B cell (primary cell): ENCODE results near the gene NDUFAF7. TPM values are rescaled to one million over a fixed set of nuclear protein-coding genes. Genes with fewer than 3 reads are reported as not detected.
A peak's percentile ranks its signal among the peaks of the same experiment; 100 is the strongest.

ENCODE experiments used
- ATAC-seq: fragments of 200-7000 bp; cut with Tn5 transposase; one replicate; pipeline ENCODE4 v1.10.0; 2021; ENCODE audit warnings: low read depth, mild to moderate bottlenecking, moderate number of reproducible peaks, moderate library complexity
- CTCF ChIA-PET: fragments of 350-600 bp; sonication (Branson Sonifier 250); formaldehyde crosslinking; loops from one replicate; lab custom pipeline; 2021; ENCODE audit warnings: antibody characterized with exemption, inconsistent platforms; lab: Charles Lee
- POLR2A ChIA-PET: fragments of 350-600 bp; sonication (Branson Sonifier 250); formaldehyde crosslinking; loops from one replicate; lab custom pipeline; 2021; ENCODE audit warnings: antibody characterized with exemption; lab: Charles Lee
- DNase-seq: peaks from one replicate; pipeline ENCODE4 v3.0.0; 2013
- H2AFZ ChIP-seq: 2 replicates; pipeline ENCODE4 v1.6.1; 2012; ENCODE audit warnings: mild to moderate bottlenecking, low read depth, low read length; ENCODE audit not compliant: insufficient read depth, poor library complexity, severe bottlenecking
- H3K27ac ChIP-seq, 2 donors: 1 replicate in 1 of 2; 2 replicates in 1 of 2; pipeline ENCODE4 v1.5.1; 2012 to 2013; ENCODE audit warnings: low read length in 2 of 2, mild to moderate bottlenecking in 2 of 2, moderate library complexity in 1 of 2
- H3K27me3 ChIP-seq, 4 experiments: fragments of 200-600 bp in 1 of 4; sonication (generic) in 1 of 4; replicated peaks in 1 of 4; 1 replicate in 2 of 4; 2 replicates in 2 of 4; pipeline versions ENCODE4 v1.6.1 to v1.7.0; 2013 to 2016; ENCODE audit warnings: low read length in 3 of 4, mild to moderate bottlenecking in 2 of 4, mixed read lengths in 1 of 4, moderate library complexity in 1 of 4; ENCODE audit not compliant: insufficient read depth in 4 of 4, control insufficient read depth in 3 of 4; ENCODE audit errors: control extremely low read depth in 1 of 4
- H3K36me3 ChIP-seq, 2 experiments: replicated peaks in 1 of 2; 1 replicate in 1 of 2; 2 replicates in 1 of 2; pipeline versions ENCODE4 v1.6.1 to v1.7.1; 2013; ENCODE audit warnings: low read length in 1 of 2; ENCODE audit not compliant: insufficient read depth in 2 of 2, control insufficient read depth in 1 of 2; ENCODE audit errors: control extremely low read depth in 1 of 2, extremely low read depth in 1 of 2
- H3K4me1 ChIP-seq, 2 donors: fragments of 200-600 bp in 1 of 2; sonication (generic) in 1 of 2; 1 replicate in 1 of 2; 2 replicates in 1 of 2; pipeline versions ENCODE4 v1.5.1 to v1.6.1; 2013 to 2017; ENCODE audit warnings: low read length in 2 of 2; ENCODE audit not compliant: control insufficient read depth in 2 of 2, insufficient read depth in 2 of 2
- H3K4me2 ChIP-seq: replicated peaks from 2 replicates; pipeline ENCODE3; 2012; ENCODE audit warnings: mild to moderate bottlenecking, low read depth, low read length; ENCODE audit not compliant: poor library complexity, severe bottlenecking
- H3K4me3 ChIP-seq, 5 experiments: fragments of 200-600 bp in 1 of 5; sonication (generic) in 1 of 5; 1 replicate in 3 of 5; 2 replicates in 2 of 5; pipeline versions ENCODE4 v1.5.1 to v1.7.0; 2011 to 2016; ENCODE audit warnings: low read length in 4 of 5, mild to moderate bottlenecking in 4 of 5, low read depth in 2 of 5, control low read depth in 1 of 5, moderate library complexity in 1 of 5; ENCODE audit not compliant: insufficient read depth in 1 of 5; ENCODE audit errors: control extremely low read depth in 1 of 5, extremely low read depth in 1 of 5
- H3K79me2 ChIP-seq: fragments of 200-600 bp; sonication (generic); one replicate; pipeline ENCODE4 v1.6.0; 2016; ENCODE audit warnings: low read length; ENCODE audit not compliant: control insufficient read depth, insufficient read depth
- H3K9ac ChIP-seq: fragments of 200-600 bp; sonication (generic); 2 replicates; pipeline ENCODE4 v1.6.1; 2017; ENCODE audit warnings: mild to moderate bottlenecking, low read length, moderate library complexity
- H3K9me3 ChIP-seq, 3 donors: one replicate each; pipeline versions ENCODE4 v1.6.1 to v1.7.1; 2013; ENCODE audit warnings: low read length in 2 of 3; ENCODE audit not compliant: control insufficient read depth in 2 of 3, insufficient read depth in 1 of 3; ENCODE audit errors: control extremely low read depth in 1 of 3
- H4K20me1 ChIP-seq: 2 replicates; pipeline ENCODE4 v1.6.0; 2012; ENCODE audit warnings: mild to moderate bottlenecking, low read length; ENCODE audit not compliant: insufficient read depth, control insufficient read depth, poor library complexity, severe bottlenecking
- H3K27ac Mint-ChIP-seq: one replicate; pipeline ENCODE4 v1.8.0; 2021; ENCODE audit warnings: mixed read lengths
- H3K27me3 Mint-ChIP-seq: one replicate; pipeline ENCODE4 v1.8.0; 2021; ENCODE audit warnings: mixed read lengths
- H3K4me1 Mint-ChIP-seq: one replicate; pipeline ENCODE4 v1.8.0; 2021; ENCODE audit warnings: mixed read lengths
- H3K4me3 Mint-ChIP-seq: one replicate; pipeline ENCODE4 v1.8.0; 2021; ENCODE audit warnings: mixed read lengths
- H3K9me3 Mint-ChIP-seq: one replicate; pipeline ENCODE4 v1.8.0; 2022; ENCODE audit warnings: mixed read lengths; ENCODE audit not compliant: insufficient read depth
- CTCF ChIP-seq: fragments of 200-600 bp; IDR thresholded peaks from one replicate; pipeline ENCODE4 v1.8.0; 2022; ENCODE audit warnings: antibody characterized with exemption, mild to moderate bottlenecking
- EZH2 ChIP-seq: IDR thresholded peaks from 2 replicates; pipeline ENCODE4 v1.6.1; 2012; ENCODE audit warnings: borderline replicate concordance, low read depth, mild to moderate bottlenecking, moderate library complexity, low read length; ENCODE audit not compliant: insufficient read depth, poor library complexity, severe bottlenecking
- WGBS: methylation state at CpG from one replicate; pipeline ENCODE4 v1.1.5; 2013; ENCODE audit warnings: missing lambda C conversion rate; ENCODE audit not compliant: insufficient coverage; 5-methylcytosine and 5-hydroxymethylcytosine counted together
- intact Hi-C: fragments of 100-400 bp; cut with micrococcal nuclease; formaldehyde crosslinking; loops from one replicate; pipeline ENCODE4 v1.10.0; 2022
- polyA plus RNA-seq: library from polyadenylated mRNA; depleted of rRNA; stranded (reverse); fragments of >200 nt; gene quantifications from 2 replicates; pipeline ENCODE4 v1.2.3, GENCODE V29; 2012
- total RNA-seq, 2 donors: library from RNA; stranded (reverse); fragments of 120-200 nt in 1 of 2; gene quantifications; 1 replicate in 1 of 2; 2 replicates in 1 of 2; pipeline versions ENCODE4 v1.2.3 to v1.2.4, GENCODE V29; 2013 to 2022

NDUFAF7 gene
- total and polyA plus RNA-seq, 2 donors (not counting 1 experiment from before 2014, with no cell fraction given) = 12.2 to 35.4 TPM

DNA sequence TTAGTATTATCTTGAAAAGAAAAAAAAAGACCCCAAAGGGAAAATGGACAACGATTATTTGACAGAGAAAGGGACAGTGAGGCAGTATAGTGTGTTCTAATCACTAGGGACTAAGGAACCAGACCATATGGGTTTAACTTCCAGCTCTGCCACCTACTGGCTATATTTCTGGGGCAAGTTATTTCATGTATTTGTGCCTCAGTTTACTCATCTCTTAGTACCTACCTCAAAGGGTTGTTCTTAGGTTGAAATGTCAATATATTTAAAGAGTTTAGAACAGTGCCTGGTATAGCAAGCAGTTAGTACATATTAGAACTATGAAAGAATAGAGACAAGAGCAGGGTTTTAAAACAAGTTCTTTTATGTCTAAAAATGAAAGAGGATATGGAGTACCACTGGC lies 50.5 kb downstream of the NDUFAF7 start:
- no peaks in the 10 kb centered on the region for H3K27me3 ChIP-seq
- peaks cover 16 to 58% of the 10 kb centered on the region in 2 experiments for H3K36me3 ChIP-seq
- no peak overlapping the region for H3K9ac ChIP-seq
- Mint-ChIP-seq H3K27ac (no peak overlapping the region), H3K27me3 (no peaks in the 10 kb centered on the region), H3K4me3 (no peak overlapping the region), H3K9me3 (no peaks in the 10 kb centered on the region), H3K4me1 (peaks cover 4% of the 10 kb centered on the region)
- no peaks in the 10 kb centered on the region for H4K20me1 ChIP-seq
- 100% methylated on average over 1 of the region's 1 CpG for WGBS
- H3K4me3 ChIP-seq = no peak overlapping the region
- intact Hi-C loops = loop anchor here (5.0 kb wide), 1 partner anchor 40 kb away; no protein-coding TSS in a partner anchor
- TF ChIP-seq CTCF (no peak), EZH2 (no peak)
- POLR2A ChIA-PET = no interaction called here
- no peak for DNase-seq
- H2AFZ ChIP-seq = no peak overlapping the region
- no peaks in the 10 kb centered on the region for H3K79me2 ChIP-seq
- no peak overlapping the region for H3K27ac ChIP-seq
- no peak for ATAC-seq
- no peak overlapping the region for H3K4me2 ChIP-seq
- H3K9me3 ChIP-seq = no peaks in the 10 kb centered on the region
- H3K4me1 ChIP-seq = no peaks in the 10 kb centered on the region
- CTCF ChIA-PET = no interaction called here

- CTCF ChIA-PET = no interaction called here
- TF ChIP-seq EZH2 (no peak), CTCF (no peak)
- H2AFZ ChIP-seq = no peak overlapping the region
- no peak overlapping the region for H3K9ac ChIP-seq
- no peak overlapping the region for H3K4me2 ChIP-seq
- intact Hi-C loops = loop anchor here (5.0 kb wide), 1 partner anchor 40 kb away; no protein-coding TSS in a partner anchor
- H3K27ac ChIP-seq = no peak overlapping the region
- WGBS = 100% methylated on average over 2 of the region's 2 CpGs
- DNase-seq (no peak), ATAC-seq (no peak)
- Mint-ChIP-seq H3K9me3 (no peaks in the 10 kb centered on the region), H3K4me1 (peaks cover 4% of the 10 kb centered on the region), H3K4me3 (no peak overlapping the region), H3K27ac (peak overlapping the region; percentile 2), H3K27me3 (no peaks in the 10 kb centered on the region)
- POLR2A ChIA-PET = no interaction called here
- no peaks in the 10 kb centered on the region for H3K27me3 ChIP-seq
- H3K4me3 ChIP-seq = no peak overlapping the region
- peaks cover 11 to 50% of the 10 kb centered on the region in 2 experiments for H3K36me3 ChIP-seq
- no peaks in the 10 kb centered on the region for H4K20me1 ChIP-seq
- no peaks in the 10 kb centered on the region for H3K9me3 ChIP-seq
- H3K79me2 ChIP-seq = no peaks in the 10 kb centered on the region
- H3K4me1 ChIP-seq = no peaks in the 10 kb centered on the region
Measured at GRCh38 chr2:37282746-37283145, 51.3 kb downstream of the NDUFAF7 start.
